GM21576 (cell line): ENCODE results near the gene ANGPT4.
"Not testable (repeated sequence)": the region's sequence is repeated elsewhere in the genome, so short reads cannot be mapped to it uniquely, and the experiment has no call there.

ENCODE experiments used
- ATAC-seq: cut with Tn5 transposase; IDR thresholded peaks from one replicate; pipeline ENCODE4 v1.9.1; 2021; ENCODE audit warnings: mild to moderate bottlenecking, moderate library complexity; ENCODE audit not compliant: unreplicated experiment

ANGPT4 gene

DNA sequence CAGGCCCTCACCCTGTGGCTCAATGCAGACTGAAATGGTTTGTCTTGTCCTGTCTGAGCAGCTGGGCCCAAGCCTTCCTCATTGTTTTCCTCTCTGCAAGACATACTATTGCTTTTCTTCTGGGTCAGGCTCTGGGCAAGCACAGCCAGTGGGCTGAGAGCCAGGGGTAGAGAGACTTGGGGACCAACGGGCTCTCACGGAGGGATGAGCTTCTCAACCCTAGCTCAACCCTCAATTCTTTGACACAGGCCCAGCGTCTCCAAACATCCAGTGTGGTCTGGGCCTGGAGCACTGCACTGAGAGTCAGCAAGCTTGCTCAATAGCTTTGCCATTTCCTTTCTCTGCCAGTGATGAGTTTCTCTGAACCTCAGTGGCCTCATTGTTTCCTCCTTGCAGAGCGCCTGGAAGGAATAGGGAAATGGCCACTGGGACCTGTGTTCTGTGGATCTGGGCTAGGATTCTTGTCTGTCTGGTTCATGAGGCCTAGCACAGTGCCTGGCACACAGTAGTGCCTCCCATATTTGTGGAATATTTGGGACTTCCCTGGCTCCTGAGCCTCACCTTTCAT lies 9.3 kb downstream of the ANGPT4 start:
- ATAC-seq, result no peak

DNA sequence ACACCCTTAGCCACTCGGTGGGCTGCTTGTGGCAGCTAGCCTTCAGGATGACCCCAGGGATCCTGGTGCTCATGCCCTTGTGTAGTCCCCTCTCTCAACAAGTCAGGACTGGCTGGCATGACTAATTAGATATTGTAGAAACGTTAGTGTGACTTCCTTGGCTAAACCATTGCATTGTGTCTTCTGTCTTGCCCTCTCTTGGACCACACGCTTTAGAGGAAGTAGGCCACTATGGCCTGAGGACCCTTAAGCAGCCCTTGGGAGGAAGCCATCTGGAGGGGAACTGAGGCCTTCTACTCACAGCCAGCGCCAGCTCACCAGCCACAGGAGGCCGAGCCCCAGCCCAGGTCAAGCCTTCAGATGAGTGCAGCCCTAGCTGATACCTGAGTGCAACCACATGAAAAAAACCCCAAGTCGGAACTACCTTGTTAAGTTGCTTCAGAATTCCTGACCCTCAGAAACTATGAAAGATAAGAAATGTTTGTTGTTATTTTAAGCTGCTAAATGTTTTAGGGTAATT lies 10.1 kb downstream of the ANGPT4 start:
- no peak for ATAC-seq

DNA sequence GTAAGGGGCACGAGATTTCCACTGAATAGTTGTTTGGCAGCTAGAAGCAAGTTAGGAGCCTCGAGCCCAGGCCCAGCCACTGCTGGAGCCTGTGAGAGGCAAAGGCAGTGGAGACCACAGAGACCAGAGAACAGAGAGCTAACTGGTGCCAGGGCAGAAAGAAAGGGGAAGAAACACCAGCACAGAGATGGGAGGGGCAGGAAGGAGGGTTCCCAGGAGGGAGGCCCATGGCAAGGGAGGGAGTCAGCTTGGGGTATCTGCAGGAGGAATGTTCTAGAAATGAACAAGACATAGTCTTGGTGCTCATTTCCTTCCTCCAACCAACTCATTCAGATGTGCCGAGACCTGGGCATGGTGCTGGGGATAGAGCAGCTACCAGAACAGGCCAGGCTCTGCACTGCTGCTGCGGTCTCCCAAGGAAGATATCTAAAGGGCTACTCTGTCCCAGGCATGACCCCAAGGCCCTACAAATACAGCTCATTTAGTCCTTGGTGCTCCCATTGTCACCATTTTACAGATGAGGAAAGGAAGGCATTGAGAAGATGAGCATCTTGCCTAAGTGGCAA lies 10.7 kb downstream of the ANGPT4 start:
- no peak for ATAC-seq

DNA sequence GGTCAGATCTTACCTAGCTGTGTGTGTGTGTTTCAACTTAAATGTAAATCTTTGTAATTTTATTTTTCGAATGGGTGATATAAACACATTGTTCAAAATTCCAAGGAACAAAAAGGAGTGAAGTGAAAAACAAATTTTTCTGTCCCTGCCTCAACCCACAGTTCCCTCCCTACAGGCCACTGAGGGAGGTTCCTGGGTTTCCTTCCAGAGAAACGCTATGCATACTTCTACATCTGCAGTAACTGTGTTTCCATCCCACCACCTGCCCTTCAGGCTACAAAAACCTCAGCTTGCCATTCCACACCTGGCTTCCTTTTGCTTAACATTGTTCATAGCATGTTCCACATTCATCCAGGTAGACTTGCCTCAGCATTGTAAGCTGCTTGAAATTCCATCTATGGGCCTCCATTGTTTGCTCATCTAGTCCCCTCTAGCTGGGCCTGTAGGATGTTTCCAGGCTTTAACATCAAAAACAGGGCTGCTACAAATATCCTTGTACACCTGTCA lies 12.0 kb downstream of the ANGPT4 start:
- ATAC-seq, result no peak

DNA sequence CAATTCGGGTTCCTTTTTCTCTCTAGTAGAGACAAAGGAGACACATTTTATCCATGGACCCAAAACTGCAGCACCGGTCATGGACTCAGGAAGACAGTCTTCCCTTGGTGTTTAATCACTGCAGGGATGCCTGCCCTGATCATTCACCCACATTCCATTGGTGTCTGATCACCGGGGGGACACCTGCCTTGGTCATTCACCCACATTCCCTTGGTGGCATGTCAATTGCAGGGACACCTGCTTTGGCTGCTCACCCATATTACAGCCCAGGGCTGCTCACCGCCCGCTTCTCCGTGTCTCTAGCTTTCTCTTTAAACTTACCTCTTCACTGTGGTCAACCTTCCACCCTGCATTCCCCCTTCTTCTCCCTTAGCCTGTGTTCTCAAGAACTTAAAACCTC lies 18.7 kb downstream of the ANGPT4 start:
- ATAC-seq, result not testable (repeated sequence)

DNA sequence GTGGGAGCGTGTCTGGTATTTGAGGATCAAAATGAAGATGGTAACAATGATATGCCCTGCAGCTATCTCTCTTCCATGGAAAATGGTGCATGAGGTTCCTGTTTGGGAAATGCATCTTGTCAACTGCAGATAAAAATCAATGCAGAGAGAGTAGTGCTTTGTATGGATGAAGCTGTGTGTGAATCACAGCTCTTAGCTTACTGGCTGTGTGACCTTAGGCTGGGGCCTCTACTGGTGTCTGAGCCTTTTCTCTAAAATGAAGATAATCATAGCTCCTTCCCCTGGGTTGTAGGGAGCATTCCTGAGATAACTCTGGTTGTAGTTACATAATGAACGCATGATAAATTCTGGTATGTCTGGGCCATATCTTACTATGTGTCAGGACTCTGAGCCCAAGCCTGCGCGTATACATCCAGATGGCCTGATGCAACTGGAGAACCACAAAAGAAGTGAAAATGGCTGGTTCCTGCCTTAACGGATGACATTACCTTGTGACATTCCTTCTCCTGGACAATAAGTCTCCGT lies 19.6 kb downstream of the ANGPT4 start:
- no peak for ATAC-seq

DNA sequence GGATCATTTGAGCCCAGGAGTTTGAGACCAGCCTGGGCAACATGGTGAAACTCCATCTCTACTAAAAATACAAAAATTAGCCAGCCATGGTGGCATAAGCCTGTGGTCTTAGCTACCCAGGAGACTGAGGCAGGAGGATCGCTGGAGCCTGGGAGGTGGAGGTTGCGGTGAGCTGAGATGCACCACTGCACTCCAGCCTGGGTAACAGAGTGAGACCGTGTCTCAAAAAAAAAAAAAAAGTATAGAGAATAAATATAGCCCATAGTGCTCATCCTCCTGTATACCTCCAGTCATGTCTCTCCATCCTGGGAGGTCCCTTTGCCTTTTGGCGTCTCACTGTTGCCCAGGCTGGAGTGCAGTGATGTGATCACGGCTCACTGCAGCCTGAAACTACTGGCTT lies 23.8 kb downstream of the ANGPT4 start:
- not testable (repeated sequence) for ATAC-seq

DNA sequence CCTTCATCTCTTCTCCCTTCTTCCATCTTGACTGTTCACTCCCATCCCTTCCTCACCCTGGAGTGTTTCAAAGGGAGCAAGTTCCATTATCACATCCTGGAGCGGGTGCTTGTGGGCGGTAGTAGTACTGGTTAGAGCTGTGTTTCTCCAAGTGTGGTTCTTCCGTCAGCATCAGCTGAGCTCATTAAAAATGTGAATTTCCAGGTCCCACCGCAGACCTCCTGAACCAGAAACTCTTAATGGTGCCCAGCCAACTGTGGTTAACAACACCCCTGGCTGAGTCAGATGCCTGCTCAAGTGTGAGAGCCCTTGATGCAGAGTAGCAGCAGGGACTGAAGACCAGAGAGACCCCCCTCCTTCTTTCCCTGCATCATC lies 24.4 kb downstream of the ANGPT4 start:
- ATAC-seq, result no peak

DNA sequence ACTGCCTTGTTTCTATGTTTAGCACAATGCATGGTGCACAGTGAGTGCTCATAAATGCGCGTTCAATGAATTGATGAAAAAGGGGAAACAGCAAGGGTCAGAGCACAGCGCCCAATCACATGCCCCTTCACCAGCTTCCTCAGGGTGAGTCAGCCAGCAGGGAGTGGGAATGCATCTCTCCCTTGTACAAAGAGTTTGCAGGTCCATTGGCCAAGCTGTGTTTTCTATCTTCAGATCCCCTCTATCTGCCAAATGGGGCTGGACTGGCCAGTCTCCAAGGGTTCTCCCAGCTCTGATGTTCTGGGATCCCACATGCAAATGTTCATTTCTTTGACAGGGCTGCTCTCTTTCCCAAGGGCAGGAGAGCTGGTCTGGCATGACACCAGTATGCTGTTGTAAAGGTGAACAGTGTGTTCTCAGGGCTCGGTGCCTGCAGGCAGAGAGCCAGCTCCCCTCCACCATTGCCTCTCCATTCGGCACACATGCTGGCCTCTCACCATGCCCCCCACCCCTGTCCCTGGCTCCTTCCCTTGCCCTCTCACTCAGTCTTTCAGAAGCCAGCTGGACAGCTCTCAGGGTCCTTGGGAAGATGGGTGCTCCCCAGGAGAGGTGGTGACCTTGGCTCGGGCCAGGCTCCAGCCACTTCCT lies 25.0 kb downstream of the ANGPT4 start:
- ATAC-seq, result no peak

DNA sequence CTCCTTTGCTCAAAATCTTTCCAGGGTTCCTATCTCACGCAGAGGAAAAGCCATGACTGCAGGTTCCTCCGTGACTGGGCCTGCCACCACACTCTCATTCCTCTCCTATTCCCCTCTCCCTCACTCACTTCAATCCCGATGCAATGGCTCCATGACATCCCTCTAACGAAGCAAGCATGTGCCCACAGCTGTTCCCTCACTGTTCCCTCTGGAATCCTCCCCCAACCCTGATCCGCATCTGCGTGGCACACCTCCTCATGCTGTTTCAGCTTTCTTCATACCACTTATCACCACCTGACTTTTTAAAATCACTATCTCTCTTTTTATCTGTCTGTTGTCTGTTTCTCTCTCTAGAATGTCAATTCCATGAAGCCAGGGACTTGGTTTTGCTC lies 25.5 kb downstream of the ANGPT4 start:
- ATAC-seq, result no peak

DNA sequence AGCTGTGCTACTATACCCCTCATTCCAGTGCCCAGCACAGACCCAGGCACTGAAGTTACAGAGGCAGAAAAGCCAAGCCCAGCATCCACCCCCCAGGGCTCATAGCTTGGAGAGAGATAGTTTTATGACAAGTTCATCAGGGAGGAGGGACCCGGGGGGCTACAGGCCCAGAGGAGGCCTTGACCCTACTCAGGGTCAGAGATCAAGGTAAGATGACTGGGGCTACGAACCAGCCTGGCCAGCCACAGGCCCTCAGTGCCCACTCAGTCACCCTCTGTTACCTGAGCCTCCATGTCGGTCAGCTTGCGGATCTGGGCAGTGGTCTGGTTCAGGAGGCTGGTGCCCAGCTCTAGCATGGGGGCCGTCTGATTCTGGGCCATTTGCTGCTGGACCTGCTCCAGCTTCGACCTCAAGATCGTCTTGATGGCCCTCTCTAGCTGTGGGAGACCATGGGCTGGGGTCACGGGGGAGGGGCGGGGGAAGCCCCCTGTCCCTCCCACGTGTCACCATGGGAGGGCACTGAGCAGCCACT lies 26.1 kb downstream of the ANGPT4 start:
- no peak for ATAC-seq

DNA sequence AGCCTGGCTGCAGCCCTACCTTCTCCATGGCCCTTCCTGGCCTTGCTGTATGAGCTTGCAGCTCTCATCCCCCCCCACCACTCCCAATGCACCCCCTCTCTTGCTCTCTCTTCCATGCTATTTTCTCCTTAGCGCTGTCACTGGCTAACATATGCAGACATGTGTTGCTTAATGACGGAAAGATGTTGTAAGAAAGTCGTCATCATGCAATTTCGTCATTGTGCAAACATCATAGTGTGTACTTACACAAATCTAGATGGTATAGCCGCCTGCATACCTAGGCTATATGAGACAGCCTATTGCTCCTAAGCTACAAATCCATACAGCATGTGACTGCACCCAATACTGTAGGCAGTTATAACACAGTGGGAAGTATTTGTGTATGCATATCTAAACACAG lies 27.0 kb downstream of the ANGPT4 start:
- no peak for ATAC-seq

DNA sequence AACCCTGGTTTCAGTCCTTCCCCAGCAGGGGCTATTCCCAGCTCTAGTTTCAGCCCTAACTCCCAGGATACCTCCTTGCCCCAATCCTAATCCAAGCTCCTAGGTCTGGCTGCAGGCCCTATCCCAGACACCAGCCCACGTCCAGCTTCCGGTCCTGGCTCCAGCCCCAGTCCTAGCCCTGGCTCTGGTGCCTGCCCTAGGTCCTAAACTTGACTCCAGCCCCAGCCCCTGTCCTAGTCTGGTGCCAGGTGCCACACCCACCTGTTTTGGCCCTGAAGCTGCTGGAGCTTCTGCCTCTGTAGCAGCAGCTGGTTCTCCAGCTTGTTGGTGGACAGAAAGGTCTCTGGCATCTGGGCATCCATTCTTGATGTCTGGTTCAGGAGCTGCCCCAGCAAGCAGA lies 28.1 kb downstream of the ANGPT4 start:
- ATAC-seq, result no peak

DNA sequence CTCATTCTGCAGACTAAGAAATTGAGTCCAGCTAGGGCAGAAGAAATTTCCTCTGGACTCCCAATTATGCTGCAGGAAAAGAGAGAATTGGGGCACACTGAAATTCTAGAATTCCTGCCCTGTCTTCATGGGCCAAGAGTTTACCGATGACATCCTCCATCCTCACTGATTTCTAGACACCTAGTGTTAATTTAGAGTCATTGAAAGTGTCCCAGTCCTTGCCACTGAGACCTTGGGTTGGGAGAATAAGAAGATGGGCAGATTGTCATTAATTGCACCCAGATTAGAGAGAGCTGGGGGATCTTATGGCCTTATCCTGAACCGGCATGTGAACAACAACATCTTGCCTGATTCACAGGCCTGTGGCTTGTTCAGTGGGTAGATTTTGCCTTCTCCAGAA lies 29.0 kb downstream of the ANGPT4 start:
- ATAC-seq, result no peak

DNA sequence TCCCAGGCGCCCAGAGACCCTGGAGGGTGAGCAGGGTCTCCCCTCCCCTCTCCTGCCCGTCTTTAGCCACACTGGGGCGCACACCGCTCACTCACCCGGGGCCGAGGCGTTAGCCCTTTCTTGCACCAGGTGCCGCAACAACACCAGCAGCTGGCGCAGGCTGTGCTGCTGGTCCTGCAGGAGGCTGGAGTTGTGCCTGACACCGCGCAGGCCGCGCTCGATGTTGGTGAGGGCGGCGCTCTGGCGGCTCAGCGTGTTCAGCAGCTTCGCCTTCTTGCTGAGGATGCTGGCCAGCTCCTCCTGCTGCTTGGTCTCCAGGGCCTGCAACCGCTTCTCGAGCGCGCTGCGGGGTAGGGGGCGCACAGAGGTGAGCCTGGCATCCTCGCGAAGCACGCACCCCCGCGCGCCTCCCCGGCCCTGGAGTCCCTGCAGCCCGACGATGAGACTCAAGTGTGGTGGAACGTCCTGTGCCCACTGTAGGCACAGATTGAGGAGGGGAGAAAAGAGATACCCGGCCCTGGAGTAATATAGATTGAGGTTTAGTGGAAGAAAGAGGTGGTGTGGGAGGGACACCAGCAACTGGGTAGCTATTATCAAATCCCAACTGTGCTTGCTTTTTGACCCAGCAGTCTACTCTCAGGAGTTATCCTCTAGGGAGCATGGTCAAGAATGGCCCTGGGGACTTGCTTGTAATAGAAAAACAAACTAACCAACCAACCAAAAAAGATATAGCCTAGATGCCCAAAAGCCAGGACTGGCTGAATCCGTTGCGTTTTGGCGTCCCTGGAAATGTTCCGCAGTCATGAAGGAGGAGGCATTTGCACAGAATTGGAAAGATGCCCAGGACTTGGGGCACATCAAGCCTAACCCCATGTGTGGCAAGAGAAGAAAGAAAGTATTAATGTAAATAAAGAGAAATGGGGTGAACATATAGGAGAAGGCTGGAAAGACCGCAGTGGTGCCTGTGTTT lies 30.9 kb downstream of the ANGPT4 start:
- ATAC-seq, result no peak

DNA sequence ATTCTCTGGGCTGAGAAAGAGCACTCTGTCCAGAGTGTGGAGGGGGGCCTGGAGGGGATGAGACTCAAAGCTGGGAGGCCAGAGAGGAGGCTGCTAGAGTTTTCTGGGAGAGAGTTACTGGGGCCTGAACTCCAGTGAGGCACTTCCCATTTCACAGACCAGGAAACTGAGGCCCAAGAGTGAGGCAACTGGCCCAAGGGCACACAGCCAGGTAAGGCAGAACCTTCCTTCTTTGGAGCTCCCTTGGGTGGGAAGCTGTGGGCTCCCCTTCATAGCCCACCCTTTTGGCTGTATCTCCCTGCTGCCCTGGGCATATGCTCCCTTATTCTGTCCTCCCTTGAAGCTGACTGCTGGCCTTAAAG lies 34.4 kb downstream of the ANGPT4 start:
- no peak for ATAC-seq

DNA sequence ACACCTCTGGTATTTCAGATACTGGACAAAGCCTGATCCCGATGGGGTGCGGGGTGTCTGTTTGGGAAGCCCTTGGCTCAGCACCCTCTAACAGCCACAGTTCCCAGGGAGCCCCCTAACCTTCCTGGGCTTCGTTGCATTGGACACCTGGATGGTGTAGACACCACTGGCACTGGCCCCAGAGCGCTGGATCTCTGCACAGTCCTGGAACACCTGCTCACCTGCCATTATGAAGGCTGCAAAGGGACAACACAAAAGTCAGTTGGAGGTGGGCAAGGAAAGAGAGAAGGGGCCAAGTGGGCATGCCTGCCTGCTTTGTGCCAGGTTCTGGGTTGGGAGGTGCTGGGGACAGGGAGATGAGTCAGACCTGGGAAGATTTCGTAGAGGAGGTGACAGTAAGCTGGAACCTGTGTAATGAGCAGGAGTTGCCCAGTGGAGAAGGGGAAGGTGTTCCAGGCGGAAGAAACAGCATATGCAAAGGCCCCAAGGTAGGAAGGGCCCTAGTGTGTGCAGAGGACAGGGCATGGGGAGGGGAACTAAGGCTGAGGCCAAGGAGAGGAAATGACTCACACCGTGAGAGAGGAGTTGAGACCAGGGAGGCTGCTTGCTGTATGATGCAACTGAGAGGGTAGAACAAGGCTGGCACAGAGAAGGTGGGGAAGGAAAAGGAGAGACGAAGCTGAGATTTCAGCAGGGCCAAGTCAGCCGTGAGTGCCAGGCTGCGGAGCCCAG lies 34.9 kb downstream of the ANGPT4 start:
- no peak for ATAC-seq

DNA sequence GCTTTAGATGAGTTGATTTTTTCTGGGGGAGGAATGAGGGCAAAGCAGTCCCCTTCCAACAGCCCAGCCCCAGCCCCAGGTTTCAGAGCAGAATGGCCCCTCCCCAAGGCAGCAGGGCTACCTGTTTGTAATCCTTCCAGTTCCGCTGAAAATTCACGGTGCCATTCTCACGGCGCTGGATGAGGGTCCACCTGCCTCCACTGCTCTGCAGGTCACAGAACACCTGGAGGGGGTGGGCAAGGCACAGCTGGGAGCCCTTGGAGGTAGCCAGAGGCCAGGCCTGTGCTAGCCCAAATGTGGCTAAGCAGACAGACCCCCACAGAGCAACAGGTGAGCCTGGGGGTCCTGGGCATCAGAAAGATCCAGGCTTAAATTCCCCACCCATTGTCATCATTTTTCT lies 36.5 kb downstream of the ANGPT4 start:
- ATAC-seq, result no peak

DNA sequence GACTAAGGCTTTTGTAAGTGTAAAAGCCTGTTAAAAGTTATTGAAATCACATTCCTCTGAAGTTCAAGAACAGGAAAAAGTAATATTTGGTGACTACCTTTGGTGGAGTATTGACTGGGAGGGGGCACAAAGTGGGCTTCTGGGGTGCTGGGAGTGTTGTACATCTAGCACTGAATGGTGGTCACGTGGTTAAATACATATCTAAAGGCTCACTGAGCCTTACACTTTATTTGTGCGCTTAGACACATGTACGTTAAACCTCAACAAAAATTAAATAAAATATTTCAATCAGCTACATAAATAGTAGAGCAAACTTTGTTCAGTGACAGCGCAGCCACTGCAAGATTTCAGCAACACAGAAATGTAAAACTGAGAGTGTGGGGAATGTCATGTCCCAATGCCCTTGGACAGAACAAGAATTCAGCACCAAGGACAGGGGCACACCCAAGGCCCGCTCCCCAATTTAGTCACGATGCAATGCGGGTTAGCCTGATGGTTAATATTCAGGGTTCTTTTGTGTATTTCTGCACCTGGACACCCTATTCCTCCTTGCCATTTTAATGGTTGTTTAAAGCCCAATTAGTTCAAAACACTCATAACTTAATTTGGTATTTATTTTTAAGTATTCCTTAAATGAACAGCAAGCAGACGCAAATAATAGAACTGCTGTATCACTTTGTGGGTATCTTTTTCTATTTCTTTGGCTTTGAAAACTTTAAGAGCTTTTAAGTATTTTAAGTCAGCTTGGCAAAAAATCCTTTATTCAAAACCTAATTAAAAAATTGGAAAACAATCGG lies 37.4 kb downstream of the ANGPT4 start:
- ATAC-seq, result no peak
